HepG2 (cell line): ENCODE results near the gene GRK5. TPM values are rescaled to one million over a fixed set of nuclear protein-coding genes. Genes with fewer than 3 reads are reported as not detected.

Source experiments
- AGO1 ChIP-seq: fragments of 200-400 bp; formaldehyde crosslinking; IDR thresholded peaks from 2 replicates; pipeline ENCODE4 v1.6.1; 2017; ENCODE audit warnings: mild to moderate bottlenecking, low read depth, low read length, moderate library complexity; ENCODE audit not compliant: poor library complexity, severe bottlenecking
- CC2D1A ChIP-seq: sonication (generic); formaldehyde crosslinking; IDR thresholded peaks from 2 replicates; pipeline ENCODE4 v1.8.1; 2023; ENCODE audit warnings: mild to moderate bottlenecking, missing genetic modification reagents
- IKZF1 ChIP-seq: fragments of 450-650 bp; IDR thresholded peaks from 2 replicates; pipeline ENCODE4 v1.7.1; 2016
- KLF12 ChIP-seq: sonication (generic); formaldehyde crosslinking; IDR thresholded peaks from 2 replicates; pipeline ENCODE4 v1.4.0; 2020; ENCODE audit warnings: missing genetic modification reagents, borderline replicate concordance
- MEIS1 ChIP-seq: sonication (generic); formaldehyde crosslinking; IDR thresholded peaks from 2 replicates; pipeline ENCODE4 v1.9.0; 2021; ENCODE audit warnings: mild to moderate bottlenecking, missing genetic modification reagents, moderate library complexity, borderline replicate concordance
- NONO ChIP-seq, 2 experiments: fragments of 450-650 bp in 1 of 2; sonication (generic) in 1 of 2; formaldehyde crosslinking in 1 of 2; IDR thresholded peaks in 1 of 2; conservative IDR thresholded peaks in 1 of 2; 2 replicates each; pipeline versions ENCODE4 v1.6.1 to v1.8.0; 2017 to 2022; ENCODE audit warnings: mild to moderate bottlenecking in 1 of 2, missing genetic modification reagents in 1 of 2, moderate library complexity in 1 of 2
- NRL ChIP-seq: sonication (generic); formaldehyde crosslinking; IDR thresholded peaks from 2 replicates; pipeline ENCODE4 v1.5.0; 2020; ENCODE audit warnings: missing genetic modification reagents, mild to moderate bottlenecking, moderate library complexity, borderline replicate concordance
- RARA ChIP-seq: IDR thresholded peaks from 2 replicates; pipeline ENCODE4 v1.6.1; 2016; ENCODE audit warnings: missing genetic modification reagents, missing compliant biosample characterization
- SRSF9 ChIP-seq: fragments of 200-400 bp; formaldehyde crosslinking; IDR thresholded peaks from 2 replicates; pipeline ENCODE4 v1.6.1; 2018; ENCODE audit warnings: borderline replicate concordance, mild to moderate bottlenecking, low read depth, low read length; ENCODE audit not compliant: insufficient read depth, poor library complexity, severe bottlenecking
- ZFX ChIP-seq: sonication (generic); formaldehyde crosslinking; IDR thresholded peaks from 2 replicates; pipeline ENCODE4 v1.4.0; 2020; ENCODE audit warnings: mild to moderate bottlenecking, low read depth, missing genetic modification reagents, moderate library complexity
- ZFY ChIP-seq: sonication (generic); formaldehyde crosslinking; IDR thresholded peaks from 2 replicates; pipeline ENCODE4 v1.4.0; 2020; ENCODE audit warnings: missing genetic modification reagents
- ZNF121 ChIP-seq: sonication (generic); formaldehyde crosslinking; IDR thresholded peaks from 2 replicates; pipeline ENCODE4 v1.5.0; 2020; ENCODE audit warnings: mild to moderate bottlenecking, missing genetic modification reagents
- ZNF124 ChIP-seq: sonication (generic); formaldehyde crosslinking; IDR thresholded peaks from 2 replicates; pipeline ENCODE4 v1.4.0; 2020; ENCODE audit warnings: missing genetic modification reagents
- ZNF225 ChIP-seq: sonication (generic); formaldehyde crosslinking; IDR thresholded peaks from 2 replicates; pipeline ENCODE4 v1.4.0; 2020; ENCODE audit warnings: mild to moderate bottlenecking, missing genetic modification reagents
- ZNF7 ChIP-seq: IDR thresholded peaks from 2 replicates; pipeline ENCODE4 v1.6.1; 2016; ENCODE audit warnings: missing biosample characterization, missing genetic modification reagents
- ZNF780A ChIP-seq: sonication (generic); formaldehyde crosslinking; IDR thresholded peaks from 2 replicates; pipeline ENCODE4 v1.8.0; 2022; ENCODE audit warnings: mild to moderate bottlenecking, missing genetic modification reagents, moderate library complexity
- ZNF782 ChIP-seq: sonication (generic); formaldehyde crosslinking; IDR thresholded peaks from 2 replicates; pipeline ENCODE4 v1.4.0; 2020; ENCODE audit warnings: missing genetic modification reagents, mild to moderate bottlenecking, borderline replicate concordance
- ZNF850 ChIP-seq: sonication (generic); formaldehyde crosslinking; conservative IDR thresholded peaks from 2 replicates; pipeline ENCODE4 v1.9.0; 2021; ENCODE audit warnings: mild to moderate bottlenecking, missing genetic modification reagents
- ZNF883 ChIP-seq: sonication (generic); formaldehyde crosslinking; IDR thresholded peaks from 2 replicates; pipeline ENCODE4 v1.5.1; 2020; ENCODE audit warnings: mild to moderate bottlenecking, missing genetic modification reagents; ENCODE audit errors: not compliant biosample characterization
- ZNF891 ChIP-seq: sonication (generic); formaldehyde crosslinking; IDR thresholded peaks from 2 replicates; pipeline ENCODE4 v1.5.0; 2020; ENCODE audit warnings: mild to moderate bottlenecking, missing genetic modification reagents
- polyA plus RNA-seq, 8 experiments: library from polyadenylated mRNA; depleted of rRNA in 3 of 8; stranded (reverse) in 7 of 8; unstranded in 1 of 8; fragments of >200 nt; fragmentation: Illumina TruSeq in 4 of 8; extraction: Trizol in 4 of 8; gene quantifications; 2 replicates each; pipeline versions ENCODE4 v1.2.1 to v1.2.3, GENCODE V29; 2011 to 2016; ENCODE audit warnings: low read depth in 4 of 8, missing spikeins in 1 of 8, mixed read lengths in 1 of 8; ENCODE audit not compliant: insufficient read depth in 1 of 8
- total RNA-seq, 5 experiments: library from RNA; depleted of rRNA; stranded (reverse); fragments of >200 nt; fragmentation: Illumina TruSeq; extraction: Trizol; gene quantifications; 2 replicates each; pipeline ENCODE4 v1.2.3, GENCODE V29; 2016; ENCODE audit warnings: low read depth in 1 of 5
- TF ChIP-seq, protein P1 (sequence below): sonication (generic); formaldehyde crosslinking; IDR thresholded peaks from 2 replicates; pipeline ENCODE4 v1.4.0; 2020; ENCODE audit warnings: mild to moderate bottlenecking, missing genetic modification reagents, borderline replicate concordance
- TF ChIP-seq, protein P2 (sequence below): sonication (generic); formaldehyde crosslinking; IDR thresholded peaks from 2 replicates; pipeline ENCODE4 v1.5.0; 2020; ENCODE audit warnings: mild to moderate bottlenecking, missing genetic modification reagents, moderate library complexity
- TF ChIP-seq, protein P3 (sequence below): sonication (generic); formaldehyde crosslinking; IDR thresholded peaks from 2 replicates; pipeline ENCODE4 v1.5.1; 2020; ENCODE audit warnings: mild to moderate bottlenecking, moderate library complexity, missing genetic modification reagents
- TF ChIP-seq, protein P4 (sequence below): sonication (generic); formaldehyde crosslinking; IDR thresholded peaks from 2 replicates; pipeline ENCODE4 v1.8.0; 2022; ENCODE audit warnings: missing genetic modification reagents, low read depth, mild to moderate bottlenecking, borderline replicate concordance

Gene GRK5
- total and polyA plus RNA-seq, 2 of the 13 experiments (the other 11 are each of a cell fraction or from before 2014, with no cell fraction given), result 10.4 to 12.6 TPM

DNA sequence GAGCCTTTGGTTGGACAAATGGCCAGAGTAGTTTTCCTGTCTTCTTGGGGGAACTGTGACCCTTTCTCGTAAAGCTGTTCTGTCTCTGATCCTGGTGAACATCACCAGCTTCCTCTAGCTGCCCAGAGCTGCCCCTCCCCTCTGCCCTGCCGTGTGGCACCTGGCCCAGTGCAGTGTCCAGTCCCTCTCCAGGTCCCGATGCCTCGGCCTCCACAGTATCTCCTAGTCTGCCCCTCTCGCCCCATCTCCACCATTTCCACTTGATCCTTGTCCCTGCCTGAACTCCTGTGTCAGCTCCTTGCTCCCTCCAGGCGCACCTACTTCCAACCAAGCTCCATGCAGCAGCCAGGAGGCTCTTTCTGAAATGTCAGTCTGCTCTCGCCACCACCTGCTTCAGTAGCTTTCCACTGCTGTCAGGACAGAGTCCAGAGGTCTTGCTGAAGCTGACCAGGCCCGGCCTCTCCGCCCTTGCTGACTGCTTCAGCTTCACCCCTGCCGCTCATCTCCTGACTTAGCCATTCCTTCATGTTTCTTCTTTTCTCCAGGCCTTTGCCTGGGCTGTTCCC lies 133.6 kb downstream of the GRK5 start (continued):
- TF ChIP-seq ZNF780A (CRISPR knock-in tag), result no peak
- no peak for TF ChIP-seq ZNF121 (CRISPR knock-in tag)
- TF ChIP-seq NONO (IDR thresholded peaks at IDR 0.05), result no peak
- 0 out of 2 replicates have a peak, but pooled peaks have one; percentile 39 for TF ChIP-seq NONO (CRISPR knock-in tag; conservative IDR thresholded peaks at IDR 0.05)
- TF ChIP-seq, protein P1, sequence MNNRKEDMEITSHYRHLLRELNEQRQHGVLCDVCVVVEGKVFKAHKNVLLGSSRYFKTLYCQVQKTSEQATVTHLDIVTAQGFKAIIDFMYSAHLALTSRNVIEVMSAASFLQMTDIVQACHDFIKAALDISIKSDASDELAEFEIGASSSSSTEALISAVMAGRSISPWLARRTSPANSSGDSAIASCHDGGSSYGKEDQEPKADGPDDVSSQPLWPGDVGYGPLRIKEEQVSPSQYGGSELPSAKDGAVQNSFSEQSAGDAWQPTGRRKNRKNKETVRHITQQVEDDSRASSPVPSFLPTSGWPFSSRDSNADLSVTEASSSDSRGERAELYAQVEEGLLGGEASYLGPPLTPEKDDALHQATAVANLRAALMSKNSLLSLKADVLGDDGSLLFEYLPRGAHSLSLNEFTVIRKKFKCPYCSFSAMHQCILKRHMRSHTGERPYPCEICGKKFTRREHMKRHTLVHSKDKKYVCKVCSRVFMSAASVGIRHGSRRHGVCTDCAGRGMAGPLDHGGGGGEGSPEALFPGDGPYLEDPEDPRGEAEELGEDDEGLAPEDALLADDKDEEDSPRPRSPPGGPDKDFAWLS, result no peak
- TF ChIP-seq, protein P2, sequence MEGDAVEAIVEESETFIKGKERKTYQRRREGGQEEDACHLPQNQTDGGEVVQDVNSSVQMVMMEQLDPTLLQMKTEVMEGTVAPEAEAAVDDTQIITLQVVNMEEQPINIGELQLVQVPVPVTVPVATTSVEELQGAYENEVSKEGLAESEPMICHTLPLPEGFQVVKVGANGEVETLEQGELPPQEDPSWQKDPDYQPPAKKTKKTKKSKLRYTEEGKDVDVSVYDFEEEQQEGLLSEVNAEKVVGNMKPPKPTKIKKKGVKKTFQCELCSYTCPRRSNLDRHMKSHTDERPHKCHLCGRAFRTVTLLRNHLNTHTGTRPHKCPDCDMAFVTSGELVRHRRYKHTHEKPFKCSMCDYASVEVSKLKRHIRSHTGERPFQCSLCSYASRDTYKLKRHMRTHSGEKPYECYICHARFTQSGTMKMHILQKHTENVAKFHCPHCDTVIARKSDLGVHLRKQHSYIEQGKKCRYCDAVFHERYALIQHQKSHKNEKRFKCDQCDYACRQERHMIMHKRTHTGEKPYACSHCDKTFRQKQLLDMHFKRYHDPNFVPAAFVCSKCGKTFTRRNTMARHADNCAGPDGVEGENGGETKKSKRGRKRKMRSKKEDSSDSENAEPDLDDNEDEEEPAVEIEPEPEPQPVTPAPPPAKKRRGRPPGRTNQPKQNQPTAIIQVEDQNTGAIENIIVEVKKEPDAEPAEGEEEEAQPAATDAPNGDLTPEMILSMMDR (CRISPR knock-in tag), result no peak; the same call in none of the 2 replicates
- TF ChIP-seq ZNF225, result no peak
- TF ChIP-seq, protein P3, sequence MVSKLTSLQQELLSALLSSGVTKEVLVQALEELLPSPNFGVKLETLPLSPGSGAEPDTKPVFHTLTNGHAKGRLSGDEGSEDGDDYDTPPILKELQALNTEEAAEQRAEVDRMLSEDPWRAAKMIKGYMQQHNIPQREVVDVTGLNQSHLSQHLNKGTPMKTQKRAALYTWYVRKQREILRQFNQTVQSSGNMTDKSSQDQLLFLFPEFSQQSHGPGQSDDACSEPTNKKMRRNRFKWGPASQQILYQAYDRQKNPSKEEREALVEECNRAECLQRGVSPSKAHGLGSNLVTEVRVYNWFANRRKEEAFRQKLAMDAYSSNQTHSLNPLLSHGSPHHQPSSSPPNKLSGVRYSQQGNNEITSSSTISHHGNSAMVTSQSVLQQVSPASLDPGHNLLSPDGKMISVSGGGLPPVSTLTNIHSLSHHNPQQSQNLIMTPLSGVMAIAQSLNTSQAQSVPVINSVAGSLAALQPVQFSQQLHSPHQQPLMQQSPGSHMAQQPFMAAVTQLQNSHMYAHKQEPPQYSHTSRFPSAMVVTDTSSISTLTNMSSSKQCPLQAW (CRISPR knock-in tag), result peak; percentile 21; the same call in 1 of the 2 replicates
- TF ChIP-seq ZNF850, result no peak
- no peak for TF ChIP-seq ZNF124 (CRISPR knock-in tag)
- TF ChIP-seq ZNF883 (CRISPR knock-in tag), result no peak
- TF ChIP-seq MEIS1 (CRISPR knock-in tag), result no peak
- TF ChIP-seq AGO1, result no peak
- TF ChIP-seq ZFY (CRISPR knock-in tag), result 0 out of 2 replicates have a peak, but pooled peaks have one; percentile 42
- peak; percentile 66 for TF ChIP-seq ZFX
- TF ChIP-seq KLF12 (CRISPR knock-in tag), result no peak
- no peak for TF ChIP-seq RARA
- TF ChIP-seq CC2D1A (CRISPR knock-in tag), result no peak
- no peak for TF ChIP-seq SRSF9
- TF ChIP-seq ZNF7 (CRISPR knock-in tag), result no peak
- TF ChIP-seq NRL (CRISPR knock-in tag), result peak; percentile 60; the same call in 1 of the 2 replicates
- TF ChIP-seq ZNF782 (CRISPR knock-in tag), result no peak
- TF ChIP-seq IKZF1, result no peak
- TF ChIP-seq, protein P4, sequence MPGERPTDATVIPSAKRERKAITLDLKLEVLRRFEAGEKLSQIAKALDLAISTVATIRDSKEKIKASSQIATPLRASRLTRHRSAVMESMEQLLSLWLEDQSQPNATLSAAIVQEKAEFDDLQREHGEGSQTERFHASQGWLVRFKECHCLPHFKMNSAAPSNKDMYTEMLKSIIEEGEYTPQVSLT (CRISPR knock-in tag), result no peak
- TF ChIP-seq ZNF891 (CRISPR knock-in tag), result 0 out of 2 replicates have a peak, but pooled peaks have one; percentile 52
